Retina (tissue), 1 donor: ENCODE measurements around the gene SLC44A3.

ENCODE experiments used
- DNase-seq: peaks from one replicate; pipeline ENCODE4 v3.0.0-alpha.2; 2016

Gene SLC44A3

GRCh38 chr1:94843430-94843829 lies 23.3 kb downstream of the SLC44A3 start:
- no peak for DNase-seq

- DNase-seq: no peak
Observed at GRCh38 chr1:94843846-94844245, 23.7 kb downstream of the SLC44A3 start.

GRCh38 chr1:94846308-94846707 lies 26.2 kb downstream of the SLC44A3 start:
- no peak for DNase-seq

- DNase-seq: no peak
Observed at GRCh38 chr1:94851571-94851970, 31.4 kb downstream of the SLC44A3 start.

GRCh38 chr1:94852788-94853187 lies 32.6 kb downstream of the SLC44A3 start:
- DNase-seq: no peak

GRCh38 chr1:94854458-94855306 lies 34.5 kb downstream of the SLC44A3 start:
- DNase-seq: peak; percentile 86

GRCh38 chr1:94855307-94855700 lies 35.1 kb downstream of the SLC44A3 start:
- DNase-seq: no peak

GRCh38 chr1:94856004-94856403 lies 35.8 kb downstream of the SLC44A3 start:
- no peak for DNase-seq

GRCh38 chr1:94856868-94857267 lies 36.7 kb downstream of the SLC44A3 start:
- DNase-seq: no peak

GRCh38 chr1:94858276-94858675 lies 38.1 kb downstream of the SLC44A3 start:
- no peak for DNase-seq

GRCh38 chr1:94859174-94859573 lies 39.0 kb downstream of the SLC44A3 start:
- DNase-seq: no peak

GRCh38 chr1:94862718-94863117 lies 42.6 kb downstream of the SLC44A3 start:
- no peak for DNase-seq

- no peak for DNase-seq
Observed at GRCh38 chr1:94863297-94863911, 43.2 kb downstream of the SLC44A3 start.

GRCh38 chr1:94863919-94864318 lies 43.8 kb downstream of the SLC44A3 start:
- DNase-seq: no peak

- no peak for DNase-seq
Observed at GRCh38 chr1:94864821-94865220, 44.7 kb downstream of the SLC44A3 start.

GRCh38 chr1:94865360-94865759 lies 45.2 kb downstream of the SLC44A3 start:
- DNase-seq: peak; percentile 35

GRCh38 chr1:94866164-94866807 lies 46.1 kb downstream of the SLC44A3 start:
- DNase-seq: no peak

- no peak for DNase-seq
Observed at GRCh38 chr1:94871031-94871430, 50.9 kb downstream of the SLC44A3 start.

GRCh38 chr1:94872771-94873495 lies 52.8 kb downstream of the SLC44A3 start:
- DNase-seq: no peak

GRCh38 chr1:94873520-94874351 lies 53.6 kb downstream of the SLC44A3 start:
- DNase-seq: no peak

- no peak for DNase-seq
Observed at GRCh38 chr1:94874423-94874822, 54.3 kb downstream of the SLC44A3 start.

GRCh38 chr1:94875794-94876193 lies 55.6 kb downstream of the SLC44A3 start:
- no peak for DNase-seq
